GM19238 (cell line): ENCODE measurements around the gene FEV.
A peak's percentile ranks its signal among the peaks of the same experiment; 100 is the strongest.

Experiments used
- DNase-seq: peaks from one replicate; pipeline ENCODE4 v3.0.0; 2011; ENCODE audit warnings: low spot score; ENCODE audit not compliant: insufficient read length

The FEV gene

DNA sequence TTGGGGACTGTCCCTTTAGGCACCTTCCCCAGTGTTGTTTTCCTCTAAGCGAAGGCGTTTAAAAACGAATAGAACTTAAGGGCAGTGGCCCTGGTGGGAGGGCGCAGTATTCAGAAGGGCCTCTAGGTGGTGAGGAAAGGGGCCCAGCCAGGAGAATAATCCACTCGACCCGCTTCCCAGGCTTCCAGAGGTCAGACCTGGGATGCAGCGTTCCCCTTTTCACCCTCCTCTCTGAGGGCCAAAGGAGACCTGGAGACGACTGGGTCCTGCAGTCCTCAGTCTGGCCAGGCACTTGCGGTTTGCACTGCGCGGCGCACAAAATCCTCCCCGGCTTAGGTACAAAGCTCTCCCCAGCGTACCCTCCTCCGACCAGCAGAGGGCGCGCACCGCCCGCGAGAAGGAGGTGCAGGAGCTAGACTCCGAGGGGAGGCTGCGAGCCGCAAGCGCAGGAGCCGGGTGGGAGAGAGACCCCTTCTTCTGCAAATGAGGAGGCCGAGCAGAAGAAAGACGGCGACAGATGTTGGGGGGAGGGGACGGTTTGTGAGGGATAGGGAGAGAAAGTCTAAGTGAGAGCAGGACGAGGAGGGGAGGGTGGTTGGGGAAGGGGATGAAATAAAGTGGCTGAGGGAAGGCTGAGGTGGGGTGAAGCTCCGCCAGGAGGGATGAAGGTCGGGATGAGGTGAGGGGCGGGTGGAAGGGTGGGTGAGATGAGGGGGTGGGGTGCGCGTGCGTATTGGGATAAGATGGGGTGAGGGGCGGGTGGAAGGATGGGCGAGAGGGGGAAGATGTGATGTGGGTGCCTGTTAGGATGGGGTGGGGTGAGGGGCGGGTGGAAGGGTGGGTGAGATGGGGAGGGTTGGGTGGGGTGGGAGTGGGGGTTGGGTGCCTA, 4.9 kb downstream of the FEV start:
- peak; percentile 84 for DNase-seq

DNA sequence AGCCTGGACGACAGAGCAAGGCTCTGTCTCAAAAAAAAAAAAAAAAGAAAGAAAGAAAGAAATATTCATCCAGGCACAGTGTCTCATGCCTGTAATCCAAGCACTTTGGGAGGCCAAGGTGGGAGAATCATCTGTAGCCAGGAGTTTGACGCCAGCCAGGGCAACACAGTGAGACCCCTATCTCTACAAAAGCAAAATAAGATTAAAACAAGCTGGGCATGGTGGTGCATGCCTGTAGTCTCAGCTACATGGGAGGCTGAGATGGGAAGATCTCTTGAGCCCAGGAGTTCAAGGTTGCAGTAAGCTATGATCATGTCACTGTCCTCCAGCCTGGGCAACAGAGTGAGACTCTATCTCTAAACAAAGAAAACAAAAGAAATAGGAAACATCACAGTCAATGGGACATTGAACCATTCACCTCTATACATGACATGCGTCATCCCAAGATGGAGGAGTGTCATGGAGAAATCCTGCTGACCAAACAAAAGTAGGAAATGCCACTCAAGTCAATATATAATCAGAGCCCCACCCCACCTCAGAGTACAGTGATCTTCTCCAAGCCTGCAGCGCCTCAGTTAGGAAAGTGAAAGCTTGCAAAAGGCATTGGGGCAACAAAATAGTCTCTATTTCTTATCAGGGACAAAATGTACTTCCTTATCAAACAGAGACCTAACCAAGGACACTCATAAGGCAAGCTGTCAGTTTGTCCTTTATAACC, 9.8 kb downstream of the FEV start:
- DNase-seq = no peak

DNA sequence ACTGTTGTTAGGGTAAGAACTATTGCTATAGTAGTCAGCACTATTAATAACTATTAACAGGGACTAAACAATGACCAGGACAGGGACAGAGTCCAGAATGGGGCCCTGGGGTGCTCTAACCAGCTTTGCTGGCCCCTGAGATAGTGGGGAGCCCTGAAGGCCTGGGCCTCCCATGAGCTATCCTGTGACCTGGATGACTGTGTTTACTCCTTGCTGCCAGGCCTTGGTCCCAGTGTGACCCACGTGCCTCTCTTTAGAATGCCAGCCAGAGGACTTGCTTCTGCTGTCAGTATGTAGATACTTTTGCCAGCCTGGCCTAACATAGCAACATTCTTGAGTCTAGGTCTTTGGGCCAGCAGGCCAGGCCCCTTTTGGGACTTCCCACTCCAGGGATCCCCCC, 14.1 kb downstream of the FEV start:
- DNase-seq = no peak

DNA sequence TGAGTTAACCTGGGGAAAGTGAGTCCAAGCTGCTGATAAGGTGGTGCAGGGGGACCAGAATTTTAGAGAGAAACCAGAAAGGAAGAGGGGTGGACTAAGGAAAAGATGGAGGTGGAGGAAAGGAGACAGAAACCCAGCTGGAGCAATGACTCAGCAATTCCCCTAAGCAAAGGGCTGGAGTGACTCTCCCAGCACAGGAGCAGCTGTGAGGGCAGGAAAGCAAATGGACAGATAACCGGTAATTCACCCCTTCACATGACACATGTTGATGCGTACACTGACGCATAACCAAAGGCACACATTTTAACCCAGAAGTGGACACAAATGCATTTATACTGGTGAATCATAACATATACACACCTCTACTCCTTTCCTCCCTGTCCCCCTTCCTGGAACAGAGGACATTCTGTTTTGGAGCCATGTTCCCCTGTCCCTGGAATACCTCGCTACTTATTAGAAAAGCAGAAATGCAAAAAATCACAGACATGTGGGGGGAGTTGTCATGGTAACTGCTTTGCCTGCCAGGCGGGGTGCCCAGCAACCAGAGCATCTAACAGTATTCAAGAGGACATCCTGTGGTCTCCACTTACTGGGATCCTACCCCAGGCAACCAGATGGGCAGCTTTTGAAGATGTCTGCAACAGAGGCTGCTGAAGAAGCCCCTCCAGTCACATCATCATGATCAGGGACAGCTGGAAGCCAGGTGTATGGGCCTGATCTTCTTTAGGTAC, 20.8 kb downstream of the FEV start:
- DNase-seq = no peak

DNA sequence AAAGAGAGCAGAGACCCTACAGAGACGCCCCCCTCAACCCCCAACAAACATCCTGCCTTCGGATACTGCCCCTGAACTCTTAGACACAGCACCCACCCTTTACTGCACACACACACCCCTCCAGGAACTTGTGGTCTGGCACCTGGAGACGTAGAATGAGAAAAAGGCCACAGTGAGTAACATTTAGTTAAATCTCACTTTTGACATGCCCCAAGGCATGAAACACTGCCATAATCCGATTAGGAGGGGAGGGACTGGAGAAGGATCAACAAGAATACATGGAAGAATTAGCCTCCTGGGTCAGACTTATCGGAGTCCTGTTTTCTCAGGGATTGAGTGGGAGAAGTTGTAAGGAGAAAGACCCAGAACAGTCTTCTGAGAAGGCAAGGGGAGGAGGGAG, 21.4 kb downstream of the FEV start:
- DNase-seq = no peak

DNA sequence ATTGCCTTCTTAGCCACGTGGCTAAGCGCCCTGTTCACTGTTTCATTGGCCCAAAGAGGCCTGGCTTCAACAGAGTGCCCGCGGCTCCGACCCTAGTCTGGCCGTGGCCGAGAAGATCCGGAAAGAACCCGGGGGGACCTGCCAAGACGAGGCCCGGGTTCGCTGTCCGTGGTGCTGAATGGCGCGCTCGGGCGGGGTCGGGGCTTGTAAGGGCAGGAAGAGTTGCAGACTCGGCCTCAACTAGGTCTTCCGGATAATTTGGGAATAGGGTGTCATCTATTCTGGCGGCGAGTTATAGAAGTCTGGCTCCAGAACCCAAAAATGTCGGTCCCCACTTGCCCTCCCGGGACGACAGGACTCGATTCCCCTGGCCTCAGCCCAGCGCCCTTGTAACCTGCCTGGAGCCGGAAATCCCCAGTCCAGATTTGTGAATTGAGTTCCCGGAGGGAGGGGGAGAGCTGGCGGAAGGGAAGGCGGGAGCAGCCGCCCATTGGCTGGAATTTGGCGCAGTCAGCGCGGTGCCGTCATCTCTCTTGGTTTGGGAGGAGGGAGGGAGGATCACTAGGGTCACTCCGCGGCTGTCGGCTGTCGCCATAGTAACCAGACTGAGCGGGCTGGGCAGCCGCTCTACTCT, 22.0 kb downstream of the FEV start:
- DNase-seq = no peak

DNA sequence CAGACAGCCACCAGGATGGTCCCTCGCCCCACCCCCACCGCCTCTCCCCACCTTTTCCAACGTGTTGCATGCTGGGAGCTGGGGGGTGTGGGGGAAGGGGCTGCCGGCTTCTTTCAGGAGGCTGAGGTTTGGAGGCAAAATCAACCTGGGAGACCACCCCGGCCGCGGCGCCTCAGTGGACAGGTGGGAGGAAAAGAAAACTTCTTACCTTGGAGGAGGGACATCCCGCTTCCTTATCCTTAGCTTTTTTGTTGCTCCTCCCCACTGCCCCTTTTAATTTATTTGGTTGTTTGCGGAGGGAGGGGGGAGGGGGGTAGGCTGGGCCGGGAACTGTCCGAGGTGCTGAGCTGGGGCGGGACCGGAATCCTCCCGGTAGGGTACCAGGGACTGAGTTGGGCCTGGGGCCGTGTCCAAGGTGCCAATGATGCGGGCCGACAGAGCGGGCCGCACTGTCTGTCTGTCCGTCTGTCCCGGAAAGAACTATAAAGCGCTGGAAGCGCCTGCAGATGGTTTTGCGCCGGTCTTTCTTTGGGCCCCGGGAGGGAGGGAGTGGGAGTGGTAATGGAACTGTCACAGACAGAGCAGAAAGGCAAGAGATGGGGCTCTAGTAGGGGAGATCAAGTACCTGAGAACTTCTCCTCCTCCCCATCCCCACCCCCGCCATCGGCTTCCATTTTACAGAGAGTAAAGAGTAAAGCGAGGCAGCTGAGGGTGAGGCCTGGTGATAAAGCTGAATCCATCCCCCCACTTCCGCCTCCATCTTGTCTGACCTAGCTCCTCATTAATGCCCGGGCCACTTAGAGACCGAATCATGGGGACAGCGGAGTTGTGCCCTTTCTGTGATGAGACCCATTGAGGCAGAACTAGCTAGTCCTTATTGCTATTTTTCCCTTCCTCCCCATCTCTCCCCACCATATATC, 23.1 kb downstream of the FEV start:
- no peak for DNase-seq

DNA sequence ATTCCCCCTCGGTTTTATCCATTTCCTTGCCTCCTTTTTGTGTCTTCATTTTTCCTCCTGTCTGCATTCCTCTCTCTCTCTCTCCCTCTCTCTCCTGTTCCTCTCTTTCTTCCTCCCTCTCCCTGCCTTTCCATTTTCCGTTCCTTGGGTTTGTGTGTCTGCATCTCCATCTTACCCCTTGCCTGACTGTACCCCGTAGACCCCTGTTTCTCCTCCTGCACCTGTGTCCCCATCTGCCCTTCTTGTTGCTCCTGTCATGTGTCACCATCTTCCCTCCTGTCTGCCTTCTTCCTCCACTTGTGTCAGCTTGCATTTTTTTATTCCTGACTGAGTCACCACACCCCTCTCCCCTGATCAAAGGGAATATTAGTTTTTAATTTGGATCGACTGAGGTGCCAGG, 23.8 kb downstream of the FEV start:
- DNase-seq = no peak

DNA sequence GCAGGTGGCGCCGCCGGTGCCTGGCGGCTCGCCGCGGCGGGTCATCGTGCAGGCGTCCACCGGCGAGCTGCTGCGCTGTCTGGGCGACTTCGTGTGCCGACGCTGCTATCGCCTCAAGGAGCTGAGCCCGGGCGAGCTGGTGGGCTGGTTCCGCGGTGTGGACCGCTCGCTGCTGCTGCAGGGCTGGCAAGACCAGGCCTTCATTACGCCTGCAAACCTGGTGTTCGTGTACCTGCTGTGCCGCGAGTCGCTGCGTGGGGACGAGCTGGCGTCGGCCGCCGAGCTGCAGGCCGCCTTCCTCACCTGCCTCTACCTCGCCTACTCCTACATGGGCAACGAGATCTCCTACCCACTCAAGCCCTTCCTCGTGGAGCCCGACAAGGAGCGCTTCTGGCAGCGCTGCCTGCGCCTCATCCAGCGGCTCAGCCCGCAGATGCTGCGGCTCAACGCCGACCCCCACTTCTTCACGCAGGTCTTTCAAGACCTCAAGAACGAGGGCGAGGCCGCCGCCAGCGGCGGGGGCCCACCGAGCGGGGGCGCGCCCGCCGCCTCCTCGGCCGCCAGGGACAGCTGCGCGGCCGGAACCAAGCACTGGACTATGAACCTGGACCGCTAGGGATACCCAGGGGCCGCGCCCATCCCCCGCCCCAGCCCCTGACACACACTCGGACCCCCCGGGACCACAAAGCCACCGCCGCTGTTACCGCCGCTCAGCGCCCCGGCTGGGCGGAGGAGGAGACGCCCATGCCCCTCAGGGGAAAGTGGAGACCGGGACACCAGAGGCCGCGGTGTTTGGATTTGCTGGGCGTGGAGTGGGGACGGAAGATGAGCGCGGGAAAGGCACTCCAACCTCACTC, 24.4 kb downstream of the FEV start:
- no peak for DNase-seq

DNA sequence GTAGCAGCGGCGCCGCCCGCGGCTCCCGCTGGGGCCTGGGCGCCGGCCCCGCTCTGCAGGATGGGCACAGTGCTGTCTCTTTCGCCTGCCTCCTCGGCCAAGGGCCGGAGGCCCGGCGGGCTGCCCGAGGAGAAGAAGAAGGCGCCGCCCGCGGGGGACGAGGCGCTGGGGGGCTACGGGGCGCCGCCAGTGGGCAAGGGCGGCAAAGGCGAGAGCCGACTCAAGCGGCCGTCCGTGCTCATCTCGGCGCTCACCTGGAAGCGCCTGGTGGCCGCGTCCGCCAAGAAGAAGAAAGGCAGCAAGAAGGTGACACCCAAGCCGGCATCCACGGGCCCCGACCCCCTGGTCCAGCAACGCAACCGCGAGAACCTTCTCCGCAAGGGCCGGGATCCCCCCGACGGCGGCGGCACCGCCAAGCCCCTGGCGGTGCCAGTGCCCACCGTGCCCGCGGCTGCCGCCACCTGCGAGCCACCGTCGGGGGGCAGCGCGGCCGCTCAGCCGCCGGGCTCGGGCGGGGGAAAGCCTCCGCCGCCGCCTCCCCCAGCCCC, 25.1 kb downstream of the FEV start:
- no peak for DNase-seq

DNA sequence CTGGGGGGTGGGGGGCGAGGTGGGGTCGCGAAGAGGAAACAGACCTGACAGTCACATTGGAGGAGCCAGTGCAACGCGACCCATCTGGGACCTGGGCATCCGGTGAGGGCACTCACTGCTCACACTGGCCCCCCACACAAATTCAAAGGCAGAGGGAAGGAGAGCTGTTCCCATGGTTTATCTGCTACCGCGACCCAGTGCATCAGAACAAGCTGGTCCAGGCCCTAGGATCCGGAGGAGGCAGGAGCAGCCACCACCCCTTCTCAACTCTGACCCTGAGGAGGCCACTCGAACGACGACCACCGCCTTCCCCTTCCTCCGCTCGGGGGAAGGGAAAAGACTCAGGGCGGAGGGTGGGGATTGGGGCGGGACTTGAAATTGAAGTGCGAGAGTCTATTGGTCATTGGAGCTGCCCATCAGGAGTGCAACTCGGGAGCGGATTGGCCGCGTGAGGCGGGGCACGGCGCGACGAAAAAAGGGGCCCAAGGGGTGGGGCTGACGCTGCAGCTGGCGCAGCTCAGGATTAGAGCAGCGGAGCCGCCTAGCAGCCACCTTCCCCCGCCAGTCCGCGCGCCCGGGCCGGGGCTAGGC, 25.7 kb downstream of the FEV start, which contains the start of gene CDK5R2:
TSS of gene CDK5R2 (plus strand) at position 526 of the 591 bp plus-strand sequence. CDS start 155 bp downstream, outside the sequence.
- DNase-seq = peak; percentile 96

DNA sequence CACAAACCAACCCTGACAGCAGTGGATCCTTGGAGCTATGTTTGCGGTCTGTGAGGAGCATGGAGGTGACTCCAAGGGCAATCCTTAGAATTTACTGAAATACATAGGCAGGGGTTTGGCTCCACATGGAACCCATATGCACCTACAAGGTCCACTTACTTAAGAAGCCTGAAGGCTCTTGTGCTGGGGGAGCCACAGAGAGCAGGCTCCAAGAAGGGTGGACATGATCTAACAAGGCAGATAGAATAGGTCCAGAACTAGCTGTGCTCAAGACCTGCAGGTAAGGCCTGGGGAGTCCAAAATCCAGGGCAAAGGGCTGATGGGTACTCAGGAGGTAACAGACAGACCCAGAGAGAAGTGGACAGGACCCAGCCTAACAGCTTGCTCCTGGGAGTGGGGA, 26.7 kb downstream of the FEV start:
- no peak for DNase-seq

DNA sequence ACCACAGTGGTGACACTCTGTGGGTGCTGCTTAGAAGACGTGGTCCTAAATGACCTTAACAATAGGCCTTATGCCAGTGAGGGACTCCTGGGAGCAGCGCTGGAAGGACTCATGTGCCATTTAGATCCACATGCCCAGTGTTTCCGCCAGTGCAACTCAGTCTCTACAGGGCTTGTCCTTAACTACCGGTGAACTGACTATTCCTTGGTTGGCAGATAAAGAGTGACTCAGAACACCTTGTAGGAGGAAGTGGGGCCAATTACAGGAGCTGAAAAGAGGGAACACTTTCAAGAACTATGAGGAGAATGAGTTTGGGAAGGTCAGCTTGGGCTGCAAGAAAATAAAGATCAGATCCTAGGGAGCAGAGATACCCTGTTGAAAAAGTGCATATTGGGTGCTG, 27.3 kb downstream of the FEV start:
- no peak for DNase-seq

DNA sequence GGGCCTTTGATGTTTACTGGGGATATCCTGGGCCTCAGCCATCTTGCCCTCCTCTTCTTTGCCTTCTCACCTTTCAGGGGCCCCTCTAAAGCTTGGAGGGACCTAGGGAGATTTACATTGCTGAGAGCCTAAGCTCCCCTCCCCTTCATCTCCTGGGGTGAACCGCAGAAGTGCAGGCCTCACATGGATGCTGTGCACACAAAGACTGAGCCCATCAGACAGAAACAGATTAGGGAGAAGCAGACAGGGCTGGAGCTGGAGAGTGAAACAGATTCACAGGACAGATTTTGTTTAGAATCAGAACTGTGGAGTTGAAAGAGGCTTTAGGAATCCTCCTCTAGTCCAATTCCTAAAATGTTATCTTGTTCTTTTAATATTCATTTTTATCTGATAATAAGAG, 28.9 kb downstream of the FEV start:
- DNase-seq = no peak

DNA sequence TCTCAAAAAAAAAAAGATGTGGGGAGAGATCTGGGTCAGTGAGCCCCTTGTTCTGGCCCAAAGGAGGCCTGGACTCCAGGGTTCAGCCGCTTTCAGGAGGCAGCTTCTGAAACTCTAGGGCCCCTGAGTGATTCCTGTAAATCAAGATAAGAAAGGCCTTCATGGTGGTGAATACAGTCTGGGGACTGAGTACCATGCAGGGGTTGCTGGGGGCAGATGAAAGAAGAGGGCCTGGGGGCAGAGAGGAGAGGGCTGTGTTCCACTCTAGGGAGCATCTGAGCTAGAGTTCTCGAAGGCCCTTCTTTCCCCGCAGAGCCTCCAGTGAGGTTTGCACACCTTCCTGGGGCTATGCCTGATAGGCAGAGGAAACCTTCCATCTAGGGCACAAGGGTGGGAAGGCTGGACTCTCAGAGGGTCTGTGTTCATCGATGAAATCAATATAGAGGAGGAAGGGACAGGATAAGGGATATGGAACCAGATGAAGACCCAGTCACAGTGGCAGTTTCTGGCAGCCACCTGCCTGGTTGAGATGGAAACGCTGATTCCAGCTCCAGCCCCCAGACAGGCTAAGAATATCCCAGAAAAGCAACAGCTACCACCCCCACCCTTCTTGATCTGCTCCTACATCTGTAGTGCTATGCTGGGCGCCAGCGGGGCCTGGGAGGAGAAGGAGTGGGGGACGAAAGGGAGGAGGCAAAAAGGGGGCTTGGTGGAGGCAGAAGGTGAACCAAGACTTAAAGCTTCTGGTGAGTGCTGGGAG, 30.3 kb downstream of the FEV start:
- no peak for DNase-seq

DNA sequence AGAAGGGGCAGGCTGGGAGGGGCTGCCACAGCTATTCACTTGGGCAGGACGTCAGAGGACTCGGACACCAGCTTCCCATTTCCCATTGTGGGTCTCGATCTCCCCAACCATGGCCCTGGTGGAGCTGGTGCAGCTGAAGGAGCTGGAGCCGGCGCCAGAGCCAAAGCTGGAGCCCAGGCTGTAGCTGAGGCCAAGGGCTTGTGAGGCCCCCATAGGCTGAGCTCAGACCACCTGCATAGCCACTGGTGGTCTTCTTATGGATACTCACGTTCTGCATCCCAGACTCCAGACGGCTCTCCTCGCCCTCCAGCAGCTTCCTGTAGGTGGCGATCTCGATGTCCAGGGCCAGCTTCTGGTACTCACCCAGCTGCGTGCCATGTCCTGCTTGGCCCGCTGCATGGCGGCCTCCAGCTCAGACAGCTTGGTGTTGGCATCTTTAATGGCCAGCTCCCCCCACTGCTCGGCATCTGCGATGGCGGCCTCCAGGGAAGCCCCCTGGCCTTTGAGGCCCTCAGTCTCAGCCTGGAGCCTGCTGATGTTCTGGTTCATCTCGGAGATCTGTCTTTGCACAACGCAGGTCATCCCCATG, 31.5 kb downstream of the FEV start:
- no peak for DNase-seq

DNA sequence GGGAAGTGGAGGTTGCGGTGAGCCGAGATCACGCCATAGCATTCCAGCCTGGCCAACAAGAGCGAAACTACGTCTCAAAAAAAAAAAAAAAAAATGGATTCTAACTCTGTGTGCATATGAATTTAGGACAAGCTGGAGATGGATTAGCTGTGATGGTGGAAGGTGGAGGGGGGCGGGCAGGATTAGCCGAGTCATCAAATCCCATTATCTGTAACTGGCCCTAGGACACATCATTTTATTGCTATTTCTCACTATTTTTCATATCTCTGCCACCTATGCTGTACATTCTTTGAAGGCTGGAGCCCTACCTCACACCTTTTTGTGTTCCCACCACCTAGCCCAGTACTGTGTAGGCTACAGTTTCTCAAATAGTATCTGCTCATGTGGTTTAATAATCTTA, 32.8 kb downstream of the FEV start:
- no peak for DNase-seq

DNA sequence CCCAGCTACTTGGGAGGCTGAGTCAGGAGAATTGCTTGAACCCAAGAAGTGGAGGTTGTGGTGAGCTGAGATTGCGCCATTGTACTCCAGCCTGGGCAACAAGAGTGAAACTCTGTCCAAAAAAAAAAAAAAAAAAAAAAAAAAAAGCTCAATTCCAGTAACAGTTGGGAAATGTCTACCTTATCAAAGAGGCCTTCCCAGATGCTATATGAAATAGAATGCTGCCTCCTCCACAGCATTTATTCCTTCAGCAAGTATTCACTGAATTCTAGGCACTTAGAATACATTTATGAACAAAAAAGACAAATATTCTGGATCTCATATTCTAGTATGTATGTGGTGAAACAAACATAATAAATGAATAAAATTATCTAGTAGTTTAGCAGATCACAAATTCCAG, 38.4 kb downstream of the FEV start:
- no peak for DNase-seq
